RPMI8226 (cell line): ENCODE results near the gene AAGAB.
"Not testable (repeated sequence)": the region's sequence is repeated elsewhere in the genome, so short reads cannot be mapped to it uniquely, and the experiment has no call there.

Experiments
- DNase-seq: peaks from one replicate; pipeline ENCODE4 v3.0.0-alpha.2; 2015

Gene AAGAB

GRCh38 chr15:67254238-67255175 lies at the start of gene AAGAB, which contains the start of gene IQCH:
Gene AAGAB, minus strand, starts transcription at chr15:67254661. Its CDS starts 30 bp downstream, at chr15:67254631.
Gene IQCH, plus strand, starts transcription at chr15:67254786. Its CDS starts 111 bp downstream, at chr15:67254897.
- peak; percentile 100 for DNase-seq

- peak; percentile 57 for DNase-seq
Measured at GRCh38 chr15:67303490-67304363, 49.3 kb upstream of the AAGAB start.

GRCh38 chr15:67300266-67301025 lies 46.0 kb upstream of the AAGAB start:
- DNase-seq = no peak

GRCh38 chr15:67296684-67297083 lies 42.2 kb upstream of the AAGAB start:
- DNase-seq = no peak

GRCh38 chr15:67296188-67296587 lies 41.7 kb upstream of the AAGAB start:
- DNase-seq = no peak

- DNase-seq = no peak
Measured at GRCh38 chr15:67290319-67290718, 35.9 kb upstream of the AAGAB start.

GRCh38 chr15:67286400-67286799 lies 31.9 kb upstream of the AAGAB start:
- not testable (repeated sequence) for DNase-seq

- not testable (repeated sequence) for DNase-seq
Measured at GRCh38 chr15:67285625-67286024, 31.2 kb upstream of the AAGAB start.

- no peak for DNase-seq
Measured at GRCh38 chr15:67281714-67282113, 27.3 kb upstream of the AAGAB start.

- DNase-seq = no peak
Measured at GRCh38 chr15:67280217-67280616, 25.8 kb upstream of the AAGAB start.

- no peak for DNase-seq
Measured at GRCh38 chr15:67276666-67277065, 22.2 kb upstream of the AAGAB start.

GRCh38 chr15:67274236-67274635 lies 19.8 kb upstream of the AAGAB start:
- no peak for DNase-seq

- no peak for DNase-seq
Measured at GRCh38 chr15:67267951-67268941, 13.8 kb upstream of the AAGAB start.

GRCh38 chr15:67267440-67267839 lies 13.0 kb upstream of the AAGAB start:
- DNase-seq = no peak

- DNase-seq = no peak
Measured at GRCh38 chr15:67266870-67267269, 12.4 kb upstream of the AAGAB start.

- no peak for DNase-seq
Measured at GRCh38 chr15:67259806-67260205, 5.3 kb upstream of the AAGAB start.

GRCh38 chr15:67259379-67259778 lies 4.9 kb upstream of the AAGAB start:
- DNase-seq = no peak

- not testable (repeated sequence) for DNase-seq
Measured at GRCh38 chr15:67258412-67258811, 4.0 kb upstream of the AAGAB start.

GRCh38 chr15:67256051-67256450 lies 1.6 kb upstream of the AAGAB start:
- DNase-seq = no peak

- DNase-seq = peak; percentile 12
Measured at GRCh38 chr15:67253549-67254237, 768 bp downstream of the AAGAB start.

GRCh38 chr15:67253101-67253500 lies 1.4 kb downstream of the AAGAB start:
- no peak for DNase-seq
